ENCODE data around the gene SOWAHA.

The SOWAHA gene

DNA sequence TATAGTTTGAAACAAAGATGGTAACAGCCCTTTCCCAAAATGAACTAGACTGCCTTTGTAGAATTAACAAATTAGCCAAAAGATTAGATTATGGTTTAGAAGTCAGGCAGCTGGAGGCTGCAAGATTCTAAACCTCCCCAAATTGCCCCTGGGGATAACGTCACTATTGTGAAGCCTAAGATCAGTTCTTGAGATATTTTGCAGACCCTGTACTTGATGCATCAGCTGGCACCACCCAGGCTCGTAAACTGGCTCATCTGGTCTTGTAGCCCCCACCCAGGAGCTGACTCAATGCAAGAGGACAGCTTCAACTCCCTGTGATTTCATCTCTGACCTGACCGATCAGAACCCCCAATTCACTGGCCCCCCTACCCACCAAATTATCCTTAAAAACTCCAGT lies 4.2 kb upstream of the SOWAHA start:
- no peak for DNase-seq

DNA sequence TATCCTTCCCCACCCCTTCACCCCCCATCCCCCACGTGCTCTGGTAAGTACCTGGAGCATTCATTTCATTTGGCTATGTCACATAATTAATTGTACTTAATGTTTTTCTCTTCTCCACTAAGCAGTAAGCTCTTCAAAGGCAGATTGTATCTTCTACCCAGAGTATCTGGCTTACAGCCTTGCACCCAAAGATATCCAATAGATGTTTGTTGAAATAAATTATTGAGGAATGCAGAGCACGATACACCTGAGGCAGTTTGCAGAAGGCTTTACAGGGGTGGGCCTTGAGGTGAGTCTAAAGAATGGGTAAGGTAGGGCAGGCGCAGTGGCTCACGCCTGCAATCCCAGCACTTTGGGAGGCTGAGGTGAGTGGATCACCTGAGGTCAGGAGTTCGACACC lies 2.5 kb upstream of the SOWAHA start:
- no peak for DNase-seq

DNA sequence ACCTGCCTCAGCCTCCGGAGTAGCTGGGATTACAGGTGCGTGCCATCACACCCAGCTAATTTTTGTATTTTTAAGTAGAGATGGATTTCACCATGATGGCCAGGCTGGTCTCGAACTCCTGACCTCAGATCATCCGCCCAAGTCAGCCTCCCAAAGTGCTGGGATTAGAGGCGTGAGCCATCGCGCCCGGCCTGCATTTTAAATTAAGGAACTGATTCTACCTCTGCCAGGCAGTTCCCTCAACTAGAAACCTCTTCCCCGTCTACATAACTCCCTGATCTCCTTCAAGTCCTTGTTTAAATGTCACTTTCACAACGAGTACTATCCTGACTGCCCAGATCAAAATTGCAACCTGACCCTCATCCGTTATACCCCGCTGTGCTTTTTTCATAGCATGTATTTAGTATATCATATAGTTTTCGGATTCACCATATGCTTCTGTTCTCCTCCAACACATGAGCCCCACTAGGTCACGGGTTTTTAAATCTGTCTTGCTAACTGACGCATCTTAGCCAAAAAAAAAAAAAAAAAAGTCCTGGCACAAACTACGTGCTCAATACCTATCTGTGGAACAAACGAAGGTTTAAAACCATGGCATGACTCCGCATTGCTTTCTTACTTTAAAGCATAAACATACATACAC lies 858 bp upstream of the SOWAHA start:
- DNase-seq = no peak

DNA sequence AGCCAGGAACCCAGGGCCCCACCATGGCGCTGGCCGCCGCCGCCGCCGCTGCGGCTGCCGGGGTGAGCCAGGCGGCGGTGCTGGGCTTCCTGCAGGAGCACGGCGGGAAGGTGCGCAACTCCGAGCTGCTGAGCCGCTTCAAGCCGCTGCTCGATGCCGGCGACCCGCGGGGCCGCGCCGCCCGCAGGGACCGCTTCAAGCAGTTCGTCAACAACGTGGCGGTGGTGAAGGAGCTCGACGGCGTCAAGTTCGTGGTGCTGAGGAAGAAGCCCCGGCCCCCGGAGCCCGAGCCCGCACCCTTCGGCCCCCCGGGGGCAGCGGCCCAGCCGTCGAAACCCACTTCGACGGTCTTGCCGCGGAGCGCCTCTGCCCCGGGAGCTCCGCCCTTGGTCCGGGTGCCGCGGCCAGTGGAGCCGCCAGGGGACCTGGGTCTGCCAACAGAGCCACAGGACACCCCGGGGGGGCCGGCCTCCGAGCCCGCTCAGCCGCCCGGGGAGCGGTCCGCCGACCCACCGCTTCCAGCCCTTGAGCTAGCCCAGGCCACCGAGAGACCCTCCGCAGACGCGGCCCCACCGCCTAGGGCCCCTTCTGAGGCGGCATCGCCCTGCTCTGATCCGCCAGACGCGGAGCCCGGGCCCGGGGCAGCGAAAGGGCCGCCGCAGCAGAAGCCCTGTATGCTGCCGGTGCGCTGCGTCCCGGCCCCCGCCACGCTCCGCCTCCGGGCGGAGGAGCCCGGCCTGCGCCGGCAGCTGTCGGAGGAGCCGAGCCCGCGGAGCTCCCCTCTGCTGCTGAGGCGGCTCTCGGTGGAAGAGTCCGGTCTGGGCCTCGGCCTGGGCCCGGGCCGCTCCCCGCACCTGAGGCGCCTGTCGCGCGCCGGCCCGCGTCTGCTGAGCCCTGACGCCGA lies 749 bp downstream of the SOWAHA start:
- DNase-seq = no peak

DNA sequence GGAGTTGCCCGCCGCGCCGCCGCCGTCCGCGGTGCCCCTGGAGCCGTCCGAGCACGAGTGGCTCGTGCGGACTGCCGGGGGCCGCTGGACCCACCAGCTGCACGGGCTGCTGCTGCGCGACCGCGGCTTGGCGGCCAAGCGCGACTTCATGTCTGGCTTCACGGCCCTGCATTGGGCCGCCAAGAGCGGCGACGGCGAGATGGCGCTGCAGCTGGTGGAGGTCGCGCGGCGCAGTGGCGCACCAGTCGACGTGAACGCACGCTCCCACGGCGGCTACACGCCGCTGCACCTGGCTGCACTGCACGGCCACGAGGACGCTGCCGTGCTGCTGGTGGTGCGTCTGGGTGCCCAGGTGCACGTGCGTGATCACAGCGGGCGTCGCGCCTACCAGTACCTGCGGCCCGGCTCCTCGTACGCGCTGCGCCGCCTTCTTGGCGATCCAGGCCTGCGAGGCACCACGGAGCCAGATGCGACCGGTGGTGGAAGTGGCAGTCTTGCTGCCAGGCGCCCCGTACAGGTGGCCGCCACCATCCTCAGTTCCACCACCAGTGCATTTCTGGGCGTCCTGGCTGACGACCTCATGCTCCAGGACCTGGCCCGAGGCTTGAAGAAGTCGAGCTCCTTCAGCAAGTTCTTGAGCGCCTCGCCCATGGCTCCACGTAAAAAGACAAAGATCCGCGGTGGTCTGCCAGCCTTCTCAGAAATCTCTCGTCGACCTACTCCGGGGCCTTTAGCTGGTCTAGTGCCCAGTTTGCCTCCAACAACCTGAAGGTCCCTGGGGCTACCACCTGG lies 1.6 kb downstream of the SOWAHA start:
- no peak for DNase-seq

DNA sequence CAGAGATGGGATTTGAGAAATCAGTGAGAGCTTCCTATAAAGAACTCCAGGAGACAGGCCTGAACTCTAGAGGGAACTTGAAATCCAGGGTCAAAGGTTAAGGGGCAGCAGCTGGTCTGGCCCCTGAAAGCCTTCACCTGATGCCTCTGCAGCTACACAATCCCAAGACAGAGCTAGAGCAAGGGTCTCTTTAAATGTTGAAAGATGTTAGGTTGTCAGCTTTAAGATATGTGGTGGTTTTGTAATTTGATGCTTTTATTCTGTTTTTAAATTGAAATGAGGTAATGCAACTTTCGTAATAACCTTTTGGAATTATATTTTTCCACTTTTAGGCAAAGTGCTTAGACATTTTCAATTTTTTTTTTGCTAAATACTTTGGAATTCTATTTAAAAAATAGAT lies 2.4 kb downstream of the SOWAHA start:
- DNase-seq = no peak

DNA sequence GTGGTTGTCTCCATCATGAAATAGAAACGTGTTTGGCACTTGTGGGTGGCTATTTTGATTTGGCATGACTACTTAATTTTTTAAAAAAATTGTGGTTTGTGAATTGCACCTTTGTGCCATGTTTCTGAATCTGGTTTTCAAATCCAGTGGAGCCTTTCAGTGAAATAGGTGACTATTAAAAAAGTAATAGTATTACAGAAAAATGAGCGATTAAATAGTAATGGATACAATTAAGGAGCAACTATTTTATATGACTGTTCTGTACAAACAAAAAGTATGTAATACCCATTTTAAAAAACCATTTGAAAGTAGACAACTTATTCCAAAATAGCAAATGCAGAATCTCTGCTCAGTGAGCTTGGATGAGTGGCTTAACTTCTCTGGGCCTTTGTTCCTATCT lies 3.0 kb downstream of the SOWAHA start:
- DNase-seq = no peak

DNA sequence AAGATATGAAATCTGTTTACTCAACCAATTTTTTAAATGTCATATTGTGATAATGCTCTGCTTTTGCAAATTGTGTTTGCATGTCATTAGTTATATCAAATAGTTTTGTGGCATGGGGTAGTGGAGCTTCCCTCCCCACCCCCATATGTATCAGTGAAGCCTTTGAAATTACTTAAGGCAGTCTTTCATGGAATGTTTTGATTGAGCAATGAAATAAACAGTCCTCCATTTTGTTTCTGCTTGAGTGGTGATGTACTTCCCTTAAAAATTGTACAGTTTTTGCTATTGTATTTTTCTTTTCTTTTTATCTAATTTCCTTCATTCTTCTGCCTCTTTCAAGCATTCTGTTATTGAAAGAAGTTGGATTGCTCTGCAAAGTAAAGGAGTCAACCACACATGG lies 3.5 kb downstream of the SOWAHA start:
- DNase-seq = no peak

DNA sequence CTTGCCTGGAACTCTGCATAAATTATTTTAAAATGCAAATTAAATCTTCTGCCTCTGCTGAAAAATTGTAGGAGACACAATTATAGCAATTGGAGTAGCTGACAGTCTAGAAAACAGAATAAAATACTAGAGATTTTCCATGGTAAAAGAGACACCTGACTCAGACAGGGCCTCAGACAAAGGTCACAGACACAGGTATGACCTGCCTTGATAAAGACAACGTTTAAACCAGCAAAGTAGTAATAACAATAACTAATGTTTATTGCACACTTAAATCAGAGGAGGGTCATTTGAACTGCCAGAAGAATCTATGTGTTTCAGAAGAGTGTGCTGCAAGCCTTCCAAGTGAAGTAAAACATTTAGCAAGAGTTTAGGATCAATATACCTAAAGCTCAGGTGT lies 3.9 kb downstream of the SOWAHA start:
- DNase-seq = no peak

DNA sequence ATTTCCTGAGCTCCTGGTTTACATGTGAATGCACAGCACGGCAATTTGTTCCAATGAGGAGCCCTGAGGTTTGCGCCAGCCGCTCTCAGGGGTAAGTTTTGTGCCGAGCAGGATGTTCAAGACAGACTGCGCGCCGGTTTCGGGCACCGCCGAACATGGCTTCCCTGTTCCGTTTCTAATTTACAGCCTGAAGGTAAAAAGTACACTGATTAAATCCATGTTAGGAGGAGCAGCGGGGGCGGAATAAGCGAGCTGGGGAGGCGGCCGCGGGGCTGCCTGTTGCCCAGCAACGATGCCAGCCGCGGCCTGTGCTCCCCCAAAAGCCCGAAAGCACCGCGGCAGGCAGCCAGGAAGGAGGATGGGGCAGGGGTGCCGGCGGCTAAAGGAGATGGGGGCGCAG lies 6.4 kb downstream of the SOWAHA start:
- DNase-seq = no peak

DNA sequence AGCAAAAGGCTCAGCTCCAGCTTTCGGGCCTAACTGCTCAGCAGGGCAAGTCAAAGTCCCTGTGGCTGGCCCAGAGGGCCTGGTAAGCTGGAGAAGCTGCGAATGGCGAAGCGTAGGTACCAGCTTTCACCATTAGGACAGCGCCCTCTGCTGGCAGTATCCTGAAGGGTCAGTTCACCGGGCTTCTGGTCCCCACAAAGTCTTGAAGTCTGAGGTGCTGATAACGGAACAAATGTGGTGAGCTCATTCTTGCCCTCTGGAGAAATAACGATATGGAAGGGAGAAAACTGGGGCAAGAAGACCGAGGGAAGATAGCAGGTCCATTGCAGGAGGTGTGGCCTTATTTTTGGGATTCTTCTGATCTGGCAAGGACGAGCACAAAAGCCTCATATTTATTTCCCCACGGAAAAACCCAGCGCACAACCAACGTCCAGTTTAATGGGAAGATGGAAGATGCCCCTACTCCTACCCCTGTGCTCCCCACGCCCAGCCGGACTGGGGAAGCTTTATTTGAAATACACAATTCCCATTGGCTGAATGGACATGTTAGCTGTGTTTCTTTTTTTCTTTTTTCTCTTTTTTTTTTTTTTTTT lies 7.2 kb downstream of the SOWAHA start:
- peak; percentile 80 for DNase-seq

- no peak for DNase-seq
Observed at GRCh38 chr5:132821350-132821749, 8.2 kb downstream of the SOWAHA start.

- DNase-seq = no peak
Observed at GRCh38 chr5:132821791-132822190, 8.7 kb downstream of the SOWAHA start.

DNA sequence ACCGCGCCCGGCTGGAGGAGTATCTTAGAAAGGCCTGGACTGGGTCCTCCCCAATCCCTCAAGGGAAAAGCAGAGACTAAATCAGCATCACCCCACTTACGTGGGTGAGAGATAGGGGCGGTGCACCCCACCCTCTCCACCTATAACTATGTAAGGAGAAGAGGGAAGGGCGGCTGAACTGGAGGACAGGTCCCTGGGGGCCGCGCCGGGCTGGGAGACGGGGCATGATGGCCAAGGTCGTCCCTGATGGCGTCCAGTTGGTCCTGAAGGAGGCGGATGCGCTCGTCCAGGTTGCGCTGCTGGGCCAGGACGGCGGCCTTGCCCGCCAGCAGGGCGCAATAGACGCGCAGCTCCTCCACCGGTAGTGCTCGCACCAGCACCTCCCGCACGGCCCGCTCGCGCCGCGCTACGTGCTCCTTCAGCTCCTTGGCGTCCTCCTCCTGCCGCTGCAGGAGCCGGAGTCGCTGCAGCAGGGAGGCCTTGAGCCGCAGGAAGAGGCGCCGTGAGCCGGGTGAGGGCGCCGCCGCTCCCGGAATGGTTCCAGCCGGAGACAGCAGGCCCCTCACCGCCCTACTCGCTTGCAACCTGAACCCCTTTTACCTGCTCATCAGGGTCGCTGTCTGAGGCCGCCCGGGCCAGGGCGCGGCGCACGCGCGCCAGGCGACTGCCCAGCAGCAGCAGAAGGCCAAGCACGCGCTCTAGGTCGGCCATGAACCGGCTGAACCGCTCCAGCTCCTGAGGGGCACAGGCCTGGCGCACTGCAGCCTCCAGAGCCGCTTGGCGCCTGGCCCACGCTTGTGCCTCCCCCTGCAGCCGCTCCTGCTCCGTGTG lies 9.8 kb downstream of the SOWAHA start:
- DNase-seq = no peak

- DNase-seq = no peak
Observed at GRCh38 chr5:132823481-132824050, 10.5 kb downstream of the SOWAHA start.

- no peak for DNase-seq
Observed at GRCh38 chr5:132824426-132824825, 11.3 kb downstream of the SOWAHA start.

- DNase-seq = no peak
Observed at GRCh38 chr5:132825033-132825833, 12.1 kb downstream of the SOWAHA start.

- no peak for DNase-seq
Observed at GRCh38 chr5:132825834-132826391, 12.8 kb downstream of the SOWAHA start.

GRCh38 chr5:132826424-132827082 lies 13.5 kb downstream of the SOWAHA start:
- DNase-seq = no peak

Measured in effector CD8-positive, alpha-beta T cell (primary cell).